ENCODE data around the gene PYGB.

GRCh38 chr20:25247956-25248785 lies at the start of gene PYGB:
- no peak for TF ChIP-seq CTCF (IDR thresholded peaks at IDR 0.05; ENCODE audit: poor library complexity)
- TF ChIP-seq EZH2phosphoT487 (IDR thresholded peaks at IDR 0.05; ENCODE audit: low read depth, severe bottlenecking, unreplicated experiment): no peak
- TF ChIP-seq EZH2 (IDR thresholded peaks at IDR 0.05; ENCODE audit: borderline replicate concordance): no peak

All from hepatocyte (in vitro differentiated cells).